Neuronal stem cell (in vitro differentiated cells): ENCODE measurements around the gene RAB8A.
A peak's percentile ranks its signal among the peaks of the same experiment; 100 is the strongest.

ENCODE experiments used
- DNase-seq: peaks from one replicate; pipeline ENCODE4 v3.0.0-alpha.2; 2013; ENCODE audit warnings: low spot score
- H2AFZ ChIP-seq: one replicate; pipeline ENCODE4 v1.6.1; 2013; ENCODE audit warnings: mild to moderate bottlenecking, low read length, inconsistent platforms
- H2AK5ac ChIP-seq: 2 replicates; pipeline ENCODE4 v1.6.1; 2013; ENCODE audit warnings: low read depth, mild to moderate bottlenecking, inconsistent platforms, low read length, moderate library complexity, mixed read lengths
- H2BK120ac ChIP-seq: 2 replicates; pipeline ENCODE4 v1.6.1; 2013; ENCODE audit warnings: low read depth, mild to moderate bottlenecking, inconsistent platforms, low read length, moderate library complexity, mixed read lengths
- H2BK12ac ChIP-seq: one replicate; pipeline ENCODE4 v1.6.1; 2013; ENCODE audit warnings: low read length, inconsistent platforms
- H2BK15ac ChIP-seq: 2 replicates; pipeline ENCODE4 v1.6.1; 2013; ENCODE audit warnings: mild to moderate bottlenecking, low read length, inconsistent platforms, mixed read lengths
- H2BK5ac ChIP-seq: one replicate; pipeline ENCODE4 v1.6.1; 2013; ENCODE audit warnings: inconsistent platforms, mild to moderate bottlenecking, low read length, moderate library complexity
- H3K14ac ChIP-seq: one replicate; pipeline ENCODE4 v1.6.1; 2013; ENCODE audit warnings: low read length, inconsistent platforms
- H3K18ac ChIP-seq: 2 replicates; pipeline ENCODE4 v1.6.1; 2013; ENCODE audit warnings: low read length, inconsistent platforms
- H3K23ac ChIP-seq: 2 replicates; pipeline ENCODE4 v1.6.1; 2013; ENCODE audit warnings: low read depth, mild to moderate bottlenecking, mixed read lengths, low read length, inconsistent platforms; ENCODE audit not compliant: poor library complexity
- H3K27ac ChIP-seq: replicated peaks from 3 replicates; pipeline ENCODE4 v1.5.1; 2013; ENCODE audit warnings: low read length, inconsistent platforms
- H3K27me3 ChIP-seq, 3 experiments: 2 replicates each; pipeline ENCODE4 v1.6.1; 2013; ENCODE audit warnings: low read length in 3 of 3, mild to moderate bottlenecking in 2 of 3, inconsistent platforms in 1 of 3, low read depth in 1 of 3, mixed read lengths in 1 of 3, moderate library complexity in 1 of 3; ENCODE audit not compliant: control insufficient read depth in 3 of 3, insufficient read depth in 3 of 3
- H3K36me3 ChIP-seq, 2 donors: replicated peaks in 1 of 2; 2 replicates each; pipeline ENCODE4 v1.6.1; 2013; ENCODE audit warnings: low read length in 2 of 2; ENCODE audit not compliant: control insufficient read depth in 2 of 2, insufficient read depth in 2 of 2
- H3K4ac ChIP-seq: 2 replicates; pipeline ENCODE4 v1.6.1; 2013; ENCODE audit warnings: inconsistent platforms, mild to moderate bottlenecking, low read length, moderate library complexity
- H3K4me1 ChIP-seq, 2 donors: 1 replicate in 1 of 2; 2 replicates in 1 of 2; pipeline ENCODE4 v1.6.1; 2013; ENCODE audit warnings: low read length in 2 of 2, low read depth in 1 of 2; ENCODE audit not compliant: control insufficient read depth in 2 of 2, insufficient read depth in 1 of 2
- H3K4me2 ChIP-seq: one replicate; pipeline ENCODE4 v1.6.1; 2013; ENCODE audit warnings: mild to moderate bottlenecking, low read length, inconsistent platforms; ENCODE audit not compliant: insufficient read depth, poor library complexity, severe bottlenecking
- H3K4me3 ChIP-seq, 2 donors: 2 replicates each; pipeline ENCODE4 v1.5.1; 2013; ENCODE audit warnings: low read length in 2 of 2, mild to moderate bottlenecking in 2 of 2, inconsistent platforms in 1 of 2, moderate library complexity in 1 of 2
- H3K79me1 ChIP-seq: one replicate; pipeline ENCODE4 v1.6.1; 2013; ENCODE audit warnings: low read depth, mild to moderate bottlenecking, inconsistent platforms, low read length, moderate library complexity
- H3K9ac ChIP-seq: one replicate; pipeline ENCODE4 v1.6.1; 2013; ENCODE audit warnings: mild to moderate bottlenecking, low read depth, low read length, inconsistent platforms; ENCODE audit not compliant: poor library complexity
- H3K9me3 ChIP-seq, 2 donors: replicated peaks in 1 of 2; 2 replicates each; pipeline versions ENCODE3 to v1.6.1; 2013; ENCODE audit warnings: low read length in 2 of 2, mild to moderate bottlenecking in 2 of 2, inconsistent platforms in 1 of 2, low read depth in 1 of 2, mixed read lengths in 1 of 2, moderate library complexity in 1 of 2; ENCODE audit not compliant: control insufficient read depth in 2 of 2, insufficient read depth in 1 of 2
- H4K8ac ChIP-seq: one replicate; pipeline ENCODE4 v1.6.1; 2013; ENCODE audit warnings: low read depth, mild to moderate bottlenecking, inconsistent platforms, low read length, moderate library complexity
- H4K91ac ChIP-seq: one replicate; pipeline ENCODE4 v1.6.1; 2013; ENCODE audit warnings: low read length, low read depth, mild to moderate bottlenecking, inconsistent platforms; ENCODE audit not compliant: poor library complexity
- WGBS, 2 donors: extraction: QIAGEN DNeasy Blood & Tissue Kit; methylation state at CpG; one replicate each; pipeline ENCODE4 v1.1.7; 2013; ENCODE audit warnings: missing lambda C conversion rate in 2 of 2, mixed read lengths in 1 of 2; ENCODE audit not compliant: insufficient read length in 2 of 2, insufficient replicate concordance in 1 of 2; ENCODE audit errors: extremely low coverage in 2 of 2; 5-methylcytosine and 5-hydroxymethylcytosine counted together

Gene RAB8A

DNA sequence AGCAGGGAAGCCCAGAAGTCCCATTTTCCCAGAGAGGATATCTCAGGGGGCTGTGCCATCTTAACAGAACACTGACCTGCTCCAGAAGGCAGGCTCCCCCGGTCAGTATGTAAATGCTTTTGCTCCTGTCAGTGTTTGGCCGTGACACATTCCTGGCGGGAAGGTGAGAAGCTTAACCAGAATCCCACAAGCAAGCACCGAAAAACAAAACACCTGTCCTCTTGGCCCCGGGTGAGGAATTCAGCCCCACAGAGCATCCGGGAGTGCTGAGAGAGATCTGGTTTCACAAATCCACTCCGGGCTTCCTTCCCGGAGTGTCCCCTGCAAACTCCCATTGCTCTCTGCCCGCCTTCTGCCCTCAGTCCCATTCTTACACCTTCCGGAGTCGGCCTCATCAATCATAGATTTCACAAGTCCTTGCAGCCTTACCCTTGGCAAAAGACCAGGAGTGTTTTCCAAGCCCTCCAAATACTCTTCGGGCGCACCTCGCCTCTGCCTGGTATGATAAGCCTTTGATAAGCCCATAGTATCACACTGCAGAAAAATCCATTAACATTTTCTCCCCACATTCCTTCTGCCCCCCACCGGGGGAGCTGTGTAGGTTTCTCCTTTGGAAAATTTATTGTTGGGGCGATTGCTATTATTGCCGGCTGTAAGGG, 23.2 kb upstream of the RAB8A start:
- Histone ChIP-seq H3K4me1 (no peaks in the 10 kb centered on the region), H4K91ac (no peak overlapping the region), H3K18ac (no peak overlapping the region), H3K9ac (no peak overlapping the region), H3K79me1 (peaks cover 18% of the 10 kb centered on the region), H4K8ac (no peak overlapping the region), H3K27me3 (no peaks in the 10 kb centered on the region), H3K4ac (no peak overlapping the region), H2BK15ac (no peak overlapping the region), H2AFZ (no peak overlapping the region), H2BK120ac (no peak overlapping the region), H3K9me3 (no peaks in the 10 kb centered on the region), H3K36me3 (peaks cover 77 to 99% of the 10 kb centered on the region in 2 donors), H3K4me3 (no peak overlapping the region), H2AK5ac (no peak overlapping the region), H3K23ac (no peak overlapping the region), H2BK12ac (no peak overlapping the region), H2BK5ac (no peak overlapping the region), H3K4me2 (no peak overlapping the region), H3K27ac (no peak overlapping the region), H3K14ac (no peak overlapping the region)
- no peak for DNase-seq
- no CpG with 5 or more reads among the region's 17 CpGs for WGBS, 2 donors

DNA sequence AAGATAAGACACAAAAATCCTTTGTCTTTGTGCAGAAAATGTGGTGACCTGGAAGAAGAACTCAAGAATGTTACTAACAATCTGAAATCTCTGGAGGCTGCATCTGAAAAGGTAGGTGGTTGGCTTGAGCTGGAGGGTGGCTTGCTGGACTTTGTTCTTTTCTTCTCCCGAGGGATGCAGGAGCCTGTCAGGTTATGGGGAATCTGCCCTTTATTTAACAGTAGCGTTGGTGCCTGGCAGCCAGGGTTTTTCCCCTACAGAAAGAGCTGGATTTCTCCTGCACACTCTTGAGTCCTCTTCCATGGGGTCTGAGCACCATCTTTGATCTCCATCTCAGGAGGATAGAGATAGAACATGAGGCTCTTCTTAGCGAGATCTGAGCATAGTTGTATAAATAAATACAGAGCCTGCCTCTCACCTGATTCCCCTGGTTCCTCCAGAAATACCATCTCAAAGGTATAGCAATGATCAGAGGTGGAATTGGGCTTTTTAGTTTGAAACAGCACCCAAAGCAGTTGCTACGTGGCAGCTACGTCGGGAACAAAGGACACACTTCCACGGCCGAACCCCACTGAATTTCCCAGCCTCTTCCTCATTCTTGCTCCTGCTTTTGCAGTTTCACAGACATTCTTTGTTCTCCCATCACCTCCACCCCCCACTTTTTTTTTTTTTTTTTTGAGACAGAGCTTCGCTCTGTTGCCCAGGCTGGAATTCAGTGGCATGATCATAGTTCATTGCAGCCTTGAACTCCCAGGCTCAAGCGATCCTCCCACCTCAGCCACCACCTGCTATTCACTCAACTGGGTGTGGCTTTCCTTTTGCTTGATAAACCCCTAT, 22.5 kb upstream of the RAB8A start:
- H3K36me3 ChIP-seq: peaks cover 76 to 99% of the 10 kb centered on the region in 2 donors
- no peak for DNase-seq
- WGBS, 2 donors: no CpG with 5 or more reads among the region's 10 CpGs

DNA sequence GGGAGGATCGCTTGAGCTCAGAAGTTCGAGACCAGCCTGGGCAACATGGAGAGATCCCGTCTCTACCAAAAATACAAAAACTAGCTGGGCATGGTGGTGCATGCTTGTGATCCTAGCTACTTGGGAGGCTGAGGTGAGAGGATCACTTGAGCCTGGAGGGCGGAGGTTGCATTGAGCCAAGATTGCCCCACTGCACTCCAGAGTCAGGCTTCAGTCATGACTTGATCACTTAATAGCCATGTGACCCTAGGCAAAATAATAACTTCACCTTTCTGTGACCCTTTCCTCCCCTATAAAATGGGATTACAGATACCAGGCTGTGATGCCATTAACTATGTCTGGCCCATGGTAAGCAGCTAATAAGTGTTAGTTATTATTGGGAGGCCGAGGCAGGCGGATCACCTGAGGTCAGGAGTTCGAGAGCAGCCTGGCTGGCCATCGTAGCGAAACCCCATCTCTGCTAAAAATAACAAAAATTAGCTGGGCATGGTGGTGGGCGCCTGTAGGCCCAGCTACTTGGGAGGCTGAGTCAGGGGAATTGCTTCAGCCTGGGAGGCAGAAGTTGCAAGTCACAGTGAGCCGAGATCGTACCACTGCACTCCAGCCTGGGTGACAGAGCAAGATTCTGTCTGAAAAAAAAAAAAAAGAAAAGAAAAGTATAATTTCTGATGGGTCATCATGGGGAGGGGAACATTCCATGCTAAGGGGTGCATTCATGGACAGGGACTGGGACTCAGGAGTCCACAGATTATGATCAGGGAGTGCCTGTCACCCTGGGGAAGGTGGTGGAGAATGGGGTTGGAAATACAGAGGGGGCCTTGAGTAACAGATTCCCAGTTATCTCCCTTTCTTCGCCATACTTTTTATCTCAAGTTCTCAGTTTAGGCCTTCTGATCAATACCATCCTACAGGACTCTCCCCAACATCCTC, 19.9 kb upstream of the RAB8A start:
- no peak overlapping the region for H3K4me2 ChIP-seq

More for the DNA sequence above, 22.5 kb upstream of the RAB8A start:
- no peak overlapping the region for H2BK5ac ChIP-seq
- no peaks in the 10 kb centered on the region for H3K27me3 ChIP-seq
- no peak overlapping the region for H3K23ac ChIP-seq
- H3K9ac ChIP-seq: no peak overlapping the region
- no peak overlapping the region for H4K91ac ChIP-seq
- H3K9me3 ChIP-seq: no peaks in the 10 kb centered on the region
- peak overlapping the region in 1 of 2 donors; percentile 49 for H3K4me3 ChIP-seq
- no peak overlapping the region for H2BK15ac ChIP-seq
- H3K18ac ChIP-seq: no peak overlapping the region
- no peak overlapping the region for H3K4ac ChIP-seq
- H3K79me1 ChIP-seq: peaks cover 16% of the 10 kb centered on the region
- no peak overlapping the region for H4K8ac ChIP-seq
- no peak overlapping the region for H2BK12ac ChIP-seq
- no peaks in the 10 kb centered on the region for H3K4me1 ChIP-seq
- no peak overlapping the region for H3K27ac ChIP-seq
- no peak overlapping the region for H2AK5ac ChIP-seq
- no peak overlapping the region for H2BK120ac ChIP-seq
- no peak overlapping the region for H3K4me2 ChIP-seq
- H2AFZ ChIP-seq: no peak overlapping the region
- no peak overlapping the region for H3K14ac ChIP-seq

More for the DNA sequence above, 19.9 kb upstream of the RAB8A start:
- Histone ChIP-seq H2AK5ac (no peak overlapping the region), H3K14ac (no peak overlapping the region), H2BK5ac (no peak overlapping the region), H2BK12ac (no peak overlapping the region), H3K36me3 (peaks cover 72 to 99% of the 10 kb centered on the region in 2 donors), H3K4me3 (no peak overlapping the region), H3K18ac (no peak overlapping the region), H4K8ac (peak overlapping the region; percentile 43), H3K79me1 (peaks cover 11% of the 10 kb centered on the region), H3K4ac (no peak overlapping the region), H4K91ac (no peak overlapping the region), H2BK120ac (no peak overlapping the region), H3K27ac (no peak overlapping the region), H3K4me1 (no peaks in the 10 kb centered on the region), H3K23ac (no peak overlapping the region), H3K9ac (no peak overlapping the region), H2AFZ (no peak overlapping the region), H3K9me3 (no peaks in the 10 kb centered on the region), H2BK15ac (no peak overlapping the region), H3K27me3 (no peaks in the 10 kb centered on the region)
- DNase-seq: no peak
- no CpG with 5 or more reads among the region's 13 CpGs for WGBS, 2 donors
